Activated CD8-positive, alpha-beta memory T cell treated with anti-CD3 and anti-CD28 coated beads, Interleukin-2, amount 50 U/mL, for 4 hours (primary cell): ENCODE data around the gene CDH22.

Experiments used
- DNase-seq: peaks from one replicate; pipeline ENCODE4 v3.0.0-alpha.2; 2020

The CDH22 gene

DNA sequence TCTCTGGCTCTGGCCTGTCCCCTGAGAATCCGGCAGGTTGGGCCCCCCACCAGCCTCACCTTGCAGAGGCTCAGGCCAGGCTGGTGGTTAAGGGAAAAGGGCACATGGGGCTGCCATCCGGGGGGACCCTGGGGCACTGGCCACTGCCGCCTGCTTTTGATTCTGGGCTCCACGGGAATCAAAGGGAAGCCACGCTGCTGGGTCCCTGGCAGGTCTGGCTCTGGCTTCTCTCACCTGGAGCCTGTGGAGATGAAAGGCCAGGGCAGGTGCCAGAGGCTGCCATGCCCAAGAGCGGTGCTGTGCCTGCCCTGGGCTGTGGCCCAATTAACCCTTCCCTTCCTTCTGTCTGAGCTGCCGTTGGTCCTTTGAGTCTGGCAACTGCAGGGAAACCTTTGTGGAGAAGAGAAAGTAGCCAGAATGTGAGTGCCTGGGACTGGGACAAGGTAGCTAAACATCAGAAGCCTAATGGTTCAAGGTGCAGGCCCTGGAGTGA lies 9.4 kb upstream of the CDH22 start:
- no peak for DNase-seq

DNA sequence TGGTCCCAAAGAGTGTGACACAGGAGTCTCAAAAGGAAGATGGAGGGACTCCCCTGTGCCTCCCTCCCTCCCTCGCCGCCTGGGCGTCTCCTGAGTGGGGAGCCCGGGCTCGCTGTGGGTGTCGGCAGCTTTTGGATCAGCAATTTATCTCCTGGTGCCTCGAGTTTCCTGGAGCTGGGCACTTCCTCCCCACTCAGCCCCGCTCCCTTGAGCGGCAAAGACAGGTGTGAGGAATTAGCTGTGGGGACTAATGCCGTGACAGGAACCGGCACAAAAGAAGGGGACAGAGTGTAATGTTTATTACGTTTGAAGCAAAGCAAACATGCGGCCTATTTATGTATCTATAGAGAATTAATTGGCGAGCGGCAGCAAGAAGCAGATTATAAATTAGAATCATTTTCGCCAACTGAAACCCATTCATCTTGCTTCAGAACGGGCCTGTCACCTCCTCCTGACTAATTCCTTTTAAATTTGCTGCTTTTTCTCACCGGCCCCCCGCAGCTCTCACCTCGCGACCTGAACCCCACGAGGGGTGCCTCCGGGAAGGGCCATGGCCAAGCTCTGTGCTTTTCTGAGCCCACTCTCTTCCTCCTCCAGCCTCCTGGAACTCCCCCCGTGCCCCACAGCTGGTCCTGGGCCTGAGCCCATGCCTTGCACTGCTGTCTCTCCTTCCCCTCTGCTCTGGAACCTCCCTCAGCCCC lies 8.8 kb upstream of the CDH22 start:
- DNase-seq = no peak

DNA sequence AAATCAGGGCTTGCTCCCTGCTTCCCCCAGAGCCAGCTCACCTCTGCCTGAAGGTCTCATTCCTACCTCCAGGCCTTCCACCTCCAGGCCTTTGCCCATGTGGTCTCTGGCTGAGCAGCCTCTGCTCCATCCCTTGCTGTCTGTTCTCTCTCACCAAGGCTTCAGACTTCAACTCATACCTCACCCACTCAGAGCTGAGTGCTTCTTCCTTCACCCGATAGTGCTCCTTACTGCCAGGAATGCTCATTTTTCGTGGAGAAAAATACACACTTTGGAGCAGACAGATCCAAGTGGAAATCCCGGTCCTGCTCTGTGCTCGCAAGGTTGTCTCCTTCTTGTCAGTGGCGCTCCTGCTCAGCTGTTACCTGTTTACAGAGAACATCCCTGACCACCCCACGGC lies 7.0 kb upstream of the CDH22 start:
- DNase-seq = no peak

DNA sequence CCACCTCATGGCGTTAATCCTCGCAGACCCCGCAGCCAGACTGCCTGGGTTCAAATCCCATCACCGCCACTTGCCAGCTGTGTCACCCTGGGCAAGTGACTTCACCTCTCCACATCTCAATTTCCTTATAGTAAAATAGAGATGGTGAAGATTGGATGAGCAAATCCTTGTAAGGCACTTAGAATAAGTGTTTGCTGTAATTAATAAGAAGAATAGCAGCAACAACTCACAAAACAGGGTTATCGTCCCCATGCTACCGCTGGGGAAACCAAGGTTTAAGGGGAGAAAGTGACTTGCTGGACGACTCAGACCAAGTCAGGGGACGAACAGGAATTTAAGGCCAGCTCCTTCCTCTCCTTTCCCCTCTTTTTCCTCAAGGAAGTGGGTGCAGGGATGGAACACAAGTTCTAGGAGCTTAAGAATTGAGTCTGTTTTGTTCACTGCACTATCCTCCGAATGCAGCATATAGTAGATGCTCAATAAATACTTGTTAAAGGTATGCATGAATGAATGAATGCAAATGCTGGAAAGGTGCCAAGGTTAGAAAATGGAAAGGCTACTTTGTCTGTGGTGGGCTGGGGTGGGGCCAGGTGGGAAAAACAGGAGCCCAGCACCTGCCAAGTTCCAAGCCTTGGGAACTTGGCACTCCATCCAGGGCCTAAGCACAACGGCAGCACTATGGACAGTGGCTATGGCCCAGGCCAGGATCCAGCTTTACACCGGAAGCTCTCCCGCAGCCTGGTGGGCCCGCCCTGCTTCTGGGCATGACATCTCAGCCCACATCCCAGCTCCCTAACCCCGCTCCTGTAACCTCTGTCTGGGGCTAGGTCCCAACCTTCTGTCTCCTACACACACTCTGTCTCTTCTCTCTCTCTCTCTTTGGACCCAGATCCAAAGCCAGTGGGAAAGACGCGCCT lies 4.9 kb upstream of the CDH22 start:
- no peak for DNase-seq

DNA sequence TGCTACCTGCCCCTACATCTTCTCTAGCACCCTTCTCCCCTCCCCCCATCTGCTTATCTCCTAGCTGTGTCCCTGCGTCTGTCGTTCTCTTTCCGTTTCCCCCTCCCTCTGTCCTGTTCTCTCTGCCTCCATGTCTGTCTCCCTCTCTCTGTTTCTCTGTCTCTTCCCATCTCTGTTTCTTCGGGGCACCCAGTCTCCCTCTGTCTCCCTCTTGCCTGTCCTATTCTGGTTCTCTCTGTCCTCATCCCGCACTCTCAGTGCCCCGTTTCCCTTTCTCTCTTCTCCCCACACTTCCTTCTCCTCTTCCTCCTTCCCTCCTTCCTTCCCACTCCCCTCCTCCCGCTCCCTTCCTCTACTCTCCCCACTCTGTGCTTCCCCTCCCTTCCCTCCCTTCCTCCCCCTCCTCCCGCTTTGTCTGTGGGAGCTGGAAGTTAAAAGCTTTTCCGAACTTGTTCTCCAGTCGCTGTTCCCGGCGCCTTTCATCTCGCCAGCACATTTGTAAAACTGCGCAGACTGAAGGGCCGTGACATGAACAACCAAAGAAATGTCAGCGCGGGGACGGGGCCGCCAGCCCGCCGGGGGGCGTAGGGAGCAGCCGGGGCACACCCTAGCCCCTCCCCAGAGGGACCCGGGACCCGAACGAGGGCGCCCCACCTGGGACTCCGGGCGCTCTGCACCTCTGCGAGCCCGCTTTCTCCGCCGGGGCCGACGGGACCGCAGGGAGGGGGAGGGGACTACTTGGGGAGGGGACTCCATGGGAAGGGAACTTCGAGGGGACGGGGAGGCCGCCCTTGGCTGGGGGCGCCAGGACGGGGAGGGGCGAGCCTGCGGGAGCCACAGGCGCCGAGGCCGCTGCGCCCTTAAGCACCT lies 4.0 kb upstream of the CDH22 start:
- DNase-seq = no peak

DNA sequence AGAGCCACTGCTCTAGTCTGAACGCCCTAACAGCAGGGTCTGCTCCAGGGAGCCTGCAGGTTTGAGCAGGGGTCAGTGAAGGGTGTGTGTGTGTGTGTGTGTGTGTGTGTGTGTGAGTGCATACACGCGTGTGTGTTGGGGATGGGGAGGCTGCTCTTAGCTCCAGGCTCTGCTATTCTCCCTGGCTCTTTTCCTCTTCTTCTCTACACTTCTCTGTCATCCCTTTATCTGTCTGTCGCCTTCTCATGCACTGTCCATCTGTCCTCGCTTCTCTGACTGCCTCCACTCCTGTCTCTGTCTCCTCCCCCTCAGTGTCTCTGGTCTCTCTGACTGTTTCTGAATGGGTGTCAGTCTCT lies 3.4 kb upstream of the CDH22 start:
- DNase-seq = no peak

DNA sequence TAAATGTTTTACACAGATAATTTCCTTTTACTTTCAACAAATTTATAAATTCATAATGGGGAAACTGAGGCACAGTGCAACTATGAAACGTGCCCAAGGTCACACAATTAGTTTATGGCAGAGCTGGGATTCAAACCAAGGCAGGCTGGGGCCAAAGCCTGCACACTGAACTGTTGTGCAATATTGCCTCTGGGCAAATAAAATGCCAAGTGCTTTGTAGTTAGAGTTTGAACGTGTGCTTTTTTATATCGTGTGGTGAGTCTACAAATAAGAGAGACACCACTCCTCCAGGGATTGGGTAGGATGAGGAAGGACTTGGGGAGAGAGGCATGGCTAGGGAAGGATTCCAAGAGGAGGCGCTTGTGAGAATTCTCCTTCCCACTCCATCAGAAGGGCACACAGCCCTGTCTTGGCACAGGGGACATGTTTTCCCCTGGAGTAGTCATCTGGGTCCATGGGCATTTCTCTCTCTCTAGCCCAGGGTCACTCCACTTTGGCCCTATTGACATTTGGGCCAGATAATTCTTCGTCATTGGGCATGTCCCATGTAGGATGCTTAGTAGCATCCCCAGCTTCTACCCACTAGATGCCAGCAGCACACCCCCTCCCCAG lies 2.8 kb upstream of the CDH22 start:
- DNase-seq = no peak

DNA sequence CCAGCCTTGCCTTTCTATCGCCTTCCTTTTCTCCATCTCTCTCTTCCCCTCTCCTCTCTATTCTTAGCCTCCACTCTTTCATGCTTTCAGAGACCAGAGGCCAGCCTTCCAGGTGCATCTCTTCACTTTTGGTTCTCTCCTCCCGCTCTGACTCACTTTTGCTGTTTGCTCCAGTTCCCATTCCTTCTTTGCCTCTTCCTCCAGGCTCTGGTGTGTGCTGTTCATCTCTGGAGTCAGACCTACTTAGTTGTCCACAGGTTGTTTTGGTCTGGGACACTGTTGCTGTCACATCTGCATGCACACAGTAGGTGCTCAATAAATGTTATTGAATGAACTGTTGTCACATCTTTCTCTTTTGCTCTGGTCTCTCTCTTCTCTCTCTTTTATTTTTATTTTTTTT lies 1.6 kb upstream of the CDH22 start:
- no peak for DNase-seq

DNA sequence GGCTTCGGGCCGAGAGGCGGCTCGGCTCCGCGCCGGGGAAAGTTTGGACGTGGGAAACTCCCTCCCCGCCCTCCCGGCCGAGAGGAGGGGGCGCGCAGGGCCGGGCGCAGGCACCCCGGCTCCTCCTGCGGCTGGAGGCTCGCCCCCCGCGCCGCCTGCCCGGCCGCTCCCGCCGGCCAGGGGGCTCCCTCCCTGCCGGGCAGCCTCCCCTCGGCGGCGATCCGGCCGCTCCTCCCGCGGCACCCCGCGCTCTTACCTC lies 370 bp downstream of the CDH22 start:
- no peak for DNase-seq

DNA sequence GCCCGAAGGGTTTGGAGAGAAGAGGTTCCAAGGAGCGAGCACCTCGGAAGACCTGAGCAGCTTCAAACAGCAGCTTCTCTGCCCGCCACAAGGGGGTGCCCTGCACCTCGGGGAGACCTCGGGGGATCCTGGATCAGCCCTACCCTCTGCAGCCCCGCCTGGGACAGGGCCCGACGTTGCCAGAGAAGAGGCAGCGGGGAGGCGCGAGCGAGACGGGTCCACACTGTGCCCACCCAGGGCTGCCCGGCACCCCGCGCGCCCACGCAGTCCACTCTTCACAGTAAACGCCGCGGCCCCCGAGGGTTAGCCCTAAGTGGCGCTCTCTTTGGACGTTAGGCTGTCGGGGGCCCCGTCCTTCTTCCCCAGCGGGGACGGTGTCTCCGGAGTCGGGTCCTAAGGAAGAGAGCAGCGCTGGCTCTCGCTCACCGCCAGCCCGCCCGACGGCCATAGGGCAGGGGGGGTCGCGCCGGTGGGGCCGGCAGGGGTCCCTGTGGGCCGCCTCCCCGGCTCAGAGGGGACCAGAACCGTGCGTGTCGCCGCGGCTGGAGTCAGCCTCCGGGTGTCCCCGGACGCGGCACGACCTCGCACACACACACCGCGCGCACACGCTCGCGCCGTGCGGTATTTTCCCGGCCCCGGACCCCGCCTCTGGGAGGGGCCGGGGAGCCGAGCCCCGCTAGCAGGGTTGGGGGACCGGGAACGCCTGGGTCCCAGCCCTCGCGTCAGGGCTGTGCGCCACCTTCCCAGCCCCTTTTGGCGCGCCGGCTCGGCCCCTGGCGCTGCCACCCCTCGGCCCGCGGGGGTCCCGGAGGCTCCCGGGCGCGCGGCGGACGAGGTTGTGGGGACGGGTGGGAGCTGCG lies 929 bp downstream of the CDH22 start:
- peak; percentile 76 for DNase-seq

DNA sequence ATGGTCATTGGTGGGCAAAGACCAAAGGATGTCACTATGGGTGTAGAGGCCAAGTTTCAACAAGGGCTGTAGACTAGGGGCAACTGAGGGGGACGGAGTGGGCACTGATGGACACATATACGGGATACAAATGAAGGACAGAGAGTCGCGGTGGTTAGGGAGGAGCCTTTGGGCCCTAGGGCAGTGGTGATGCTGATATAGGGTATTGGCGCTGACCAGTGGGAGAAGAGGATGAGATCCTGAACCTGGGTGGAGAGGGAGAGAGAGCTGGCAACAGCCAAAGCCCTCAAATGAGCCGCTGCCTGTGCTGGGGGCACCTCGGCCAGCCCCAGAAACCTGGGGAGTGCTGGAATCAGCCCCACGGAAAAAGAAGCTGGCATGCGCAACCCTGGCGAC lies 1.6 kb downstream of the CDH22 start:
- DNase-seq = no peak

DNA sequence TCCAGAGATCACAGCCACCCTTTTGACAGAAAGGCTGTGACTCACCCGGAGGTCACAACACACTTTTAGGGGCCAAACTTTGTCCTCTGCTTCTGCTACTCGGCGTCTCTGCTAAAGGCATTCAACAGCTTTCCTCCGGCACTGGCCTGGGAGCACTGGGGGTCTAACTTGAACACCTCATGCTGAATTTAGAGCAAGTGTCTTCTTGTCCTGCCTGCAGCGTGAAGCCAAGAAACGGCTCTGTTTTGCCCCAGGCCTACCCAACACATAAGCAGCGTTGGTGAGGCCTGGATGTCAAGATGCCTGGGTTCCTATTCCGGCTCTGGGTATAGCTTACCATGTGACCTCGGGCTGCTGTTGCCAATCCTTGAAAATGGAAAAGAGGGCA lies 2.3 kb downstream of the CDH22 start:
- DNase-seq = no peak

DNA sequence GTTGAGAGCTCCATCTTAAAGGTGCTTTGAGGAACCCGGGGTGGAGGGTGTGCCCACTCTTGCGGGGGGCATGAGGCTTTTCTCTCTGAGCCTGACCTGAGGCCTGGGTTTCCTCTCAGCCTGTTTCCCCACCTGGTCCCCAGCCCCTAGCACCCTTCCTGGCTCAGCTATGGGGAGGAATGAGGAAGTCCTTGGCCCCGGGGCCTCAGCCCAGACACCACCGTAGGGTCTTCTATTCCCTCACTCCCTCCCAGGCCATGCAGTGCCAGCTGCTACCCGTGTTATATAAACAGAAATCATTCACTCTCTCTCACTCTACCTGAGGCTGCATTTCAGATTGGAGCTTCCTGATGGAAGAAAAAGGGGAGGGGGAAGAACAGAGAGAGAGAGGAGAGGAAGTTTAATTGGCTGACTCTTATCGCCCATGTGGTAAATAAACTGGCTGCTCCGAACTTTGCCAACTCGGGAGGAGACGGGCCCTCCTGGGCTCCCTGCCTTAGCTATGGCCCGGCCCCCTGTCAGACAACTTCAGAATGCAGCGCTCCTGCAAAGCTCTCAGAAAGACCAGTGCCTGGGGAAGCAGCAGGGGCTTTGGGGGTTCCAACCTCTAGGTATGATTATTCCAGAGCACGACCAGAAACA lies 2.8 kb downstream of the CDH22 start:
- DNase-seq = no peak

DNA sequence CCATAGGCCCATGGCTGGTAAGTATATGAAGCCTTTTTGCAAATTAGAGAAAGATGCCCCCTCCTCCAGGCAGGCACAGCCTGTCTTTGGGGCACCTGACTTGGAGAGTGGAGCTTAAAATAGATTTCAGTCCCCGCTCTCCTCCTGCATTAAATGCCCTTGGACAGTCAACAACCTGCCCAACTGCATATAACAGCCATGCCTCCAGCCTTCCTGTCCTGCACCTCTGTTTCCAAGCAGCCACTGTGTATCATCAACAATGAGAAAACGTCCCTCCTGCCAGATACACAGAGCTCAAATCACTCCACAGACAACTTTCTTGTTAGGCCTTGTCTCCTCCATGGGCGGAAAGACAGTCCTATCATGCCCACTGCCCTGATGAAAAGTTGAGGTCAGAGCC lies 3.4 kb downstream of the CDH22 start:
- DNase-seq = no peak

DNA sequence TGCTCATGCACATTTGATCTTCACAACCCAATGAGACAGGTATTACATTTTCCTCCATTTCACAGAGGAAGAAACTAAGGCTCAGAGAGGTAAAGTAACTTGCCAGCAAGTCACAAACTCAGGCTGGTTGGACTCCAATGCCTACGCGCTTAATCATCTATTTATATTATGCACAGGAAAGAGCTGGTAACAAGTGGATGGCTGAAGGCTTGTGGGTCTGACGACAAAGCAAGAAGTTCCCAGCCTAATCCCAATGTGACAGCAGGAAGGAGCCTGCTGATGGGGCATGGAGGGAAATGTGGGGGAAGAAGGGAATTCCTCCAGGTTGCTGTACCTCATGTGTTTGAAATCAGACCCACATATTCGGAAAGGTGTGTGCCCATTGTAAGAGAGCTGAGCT lies 3.9 kb downstream of the CDH22 start:
- no peak for DNase-seq

DNA sequence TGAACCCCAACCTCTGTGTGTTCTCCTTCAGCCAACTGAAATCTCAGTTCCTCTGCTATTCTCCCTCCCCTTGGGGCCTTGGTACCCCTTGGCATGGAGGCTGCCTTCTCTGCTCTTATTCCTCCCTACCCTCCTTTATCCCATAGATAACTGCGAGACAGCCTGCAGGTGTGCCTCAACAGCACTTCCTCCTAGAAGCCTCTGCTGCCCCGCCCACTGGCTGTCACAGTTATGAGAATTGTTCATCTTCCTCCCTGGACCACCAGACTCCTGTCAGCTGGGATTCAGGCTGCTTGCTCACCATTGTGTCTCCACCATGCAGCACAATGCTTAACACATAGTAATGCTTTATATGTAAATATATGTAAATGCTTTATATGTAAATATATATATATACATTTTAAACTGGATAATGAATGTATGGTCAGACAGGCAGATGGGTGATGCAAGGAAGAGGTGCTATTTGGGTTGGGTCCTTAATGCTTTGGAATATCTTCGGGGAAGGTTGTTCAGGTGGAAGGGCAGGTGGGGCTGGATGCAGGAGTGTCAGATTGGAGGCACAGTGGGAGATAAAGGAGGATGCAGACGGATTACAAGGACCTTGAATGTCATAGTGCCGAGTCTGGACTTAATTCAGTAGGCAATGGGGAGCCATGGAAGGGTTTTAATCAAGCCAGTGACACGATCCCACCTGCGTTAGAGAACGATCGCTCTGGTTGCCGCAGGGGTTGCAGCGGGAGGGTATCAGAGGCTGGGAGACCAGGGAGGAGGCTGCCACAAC lies 4.9 kb downstream of the CDH22 start:
- DNase-seq = no peak

DNA sequence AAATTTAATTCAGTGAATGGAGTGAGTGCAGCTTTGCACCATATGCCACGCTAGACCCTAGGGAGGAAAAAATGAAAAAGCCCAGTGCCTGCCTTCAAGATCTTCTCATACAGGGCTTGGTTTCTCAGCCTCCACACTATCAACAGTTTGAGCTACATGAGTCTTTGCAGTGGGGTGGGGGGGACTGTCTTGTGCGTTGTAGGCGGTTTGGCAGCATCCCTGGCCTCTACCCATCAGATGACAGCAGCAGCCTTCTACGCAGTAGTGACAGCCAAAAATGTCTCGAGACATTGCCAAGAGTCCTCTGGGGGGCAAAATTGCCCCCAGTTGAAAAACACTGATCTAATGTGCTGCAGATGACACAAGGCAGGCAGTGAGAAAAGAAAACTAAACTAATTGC lies 6.2 kb downstream of the CDH22 start:
- DNase-seq = no peak

DNA sequence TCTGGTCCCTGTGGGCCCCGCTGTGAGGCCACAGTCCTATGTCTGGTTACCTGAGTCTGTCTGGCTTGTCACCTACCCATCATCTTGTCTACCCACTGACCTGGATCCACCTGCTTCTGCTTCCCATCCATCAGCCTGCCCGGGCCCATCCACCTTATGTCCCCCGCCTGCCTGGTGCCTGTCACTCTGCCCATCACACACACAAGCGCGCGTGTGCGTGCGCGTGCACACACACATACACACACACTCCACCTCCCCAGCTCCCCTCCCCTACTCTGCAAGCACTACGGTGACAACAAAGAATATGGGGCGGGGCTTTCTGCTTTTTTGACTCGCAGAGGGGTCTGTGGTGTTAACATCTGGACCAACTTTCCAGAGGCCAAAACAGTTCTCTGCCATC lies 8.0 kb downstream of the CDH22 start:
- no peak for DNase-seq

DNA sequence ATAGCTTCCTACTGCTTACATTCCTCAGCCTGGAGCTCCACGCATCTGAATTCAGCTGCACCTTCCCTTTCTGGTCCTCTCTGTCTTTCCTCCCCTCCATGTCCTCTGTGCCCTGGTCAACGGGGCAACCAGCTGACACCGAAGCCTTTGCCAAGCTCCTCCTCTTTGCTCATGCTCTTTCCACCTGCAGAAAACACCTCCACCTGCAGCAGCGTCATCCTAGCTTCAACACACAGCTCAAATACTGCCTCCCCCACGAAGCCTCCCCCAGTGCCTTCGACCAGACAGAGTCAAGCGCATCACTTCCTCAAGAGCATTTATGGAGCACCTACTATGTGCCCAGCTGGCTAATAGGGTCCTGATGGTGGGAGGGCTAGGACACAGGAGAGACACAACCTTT lies 9.2 kb downstream of the CDH22 start:
- no peak for DNase-seq

DNA sequence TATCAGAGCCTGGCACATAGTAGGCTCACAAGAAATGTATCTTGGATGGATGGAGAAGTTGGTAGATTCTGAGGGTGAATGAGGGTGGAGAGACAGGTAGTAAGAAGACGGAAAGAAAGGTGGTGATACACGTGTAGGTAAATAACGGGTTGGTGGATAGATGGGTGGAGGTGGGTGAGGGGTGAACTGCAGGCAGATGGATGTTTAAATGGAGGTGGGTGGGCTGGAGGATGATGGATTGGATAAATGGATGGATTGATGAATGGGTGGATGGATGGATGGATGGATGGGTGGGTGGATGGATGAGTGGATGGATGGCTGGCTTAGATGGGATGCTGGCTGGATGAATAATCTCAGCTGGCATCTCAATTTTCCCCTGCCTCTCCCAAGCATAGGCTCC lies 9.9 kb downstream of the CDH22 start:
- DNase-seq = no peak
